ENCODE results near the gene STIM2.

- no peak for TF ChIP-seq CREB1 (IDR thresholded peaks at IDR 0.05; ENCODE audit: low read depth)
- TF ChIP-seq RAD21 (IDR thresholded peaks at IDR 0.05; ENCODE audit: low read depth) = no peak
- TF ChIP-seq MAX (IDR thresholded peaks at IDR 0.05) = no peak
- TF ChIP-seq EP300 (IDR thresholded peaks at IDR 0.05; ENCODE audit: borderline replicate concordance) = no peak
- TF ChIP-seq TAF1 (IDR thresholded peaks at IDR 0.05; ENCODE audit: low read depth) = no peak
- TF ChIP-seq FOXM1 (IDR thresholded peaks at IDR 0.05; ENCODE audit: borderline replicate concordance, low read depth) = no peak
- TF ChIP-seq YY1 (IDR thresholded peaks at IDR 0.05; ENCODE audit: low read depth) = no peak
- no peak for TF ChIP-seq NFIC (IDR thresholded peaks at IDR 0.05)
- TF ChIP-seq, protein P1, sequence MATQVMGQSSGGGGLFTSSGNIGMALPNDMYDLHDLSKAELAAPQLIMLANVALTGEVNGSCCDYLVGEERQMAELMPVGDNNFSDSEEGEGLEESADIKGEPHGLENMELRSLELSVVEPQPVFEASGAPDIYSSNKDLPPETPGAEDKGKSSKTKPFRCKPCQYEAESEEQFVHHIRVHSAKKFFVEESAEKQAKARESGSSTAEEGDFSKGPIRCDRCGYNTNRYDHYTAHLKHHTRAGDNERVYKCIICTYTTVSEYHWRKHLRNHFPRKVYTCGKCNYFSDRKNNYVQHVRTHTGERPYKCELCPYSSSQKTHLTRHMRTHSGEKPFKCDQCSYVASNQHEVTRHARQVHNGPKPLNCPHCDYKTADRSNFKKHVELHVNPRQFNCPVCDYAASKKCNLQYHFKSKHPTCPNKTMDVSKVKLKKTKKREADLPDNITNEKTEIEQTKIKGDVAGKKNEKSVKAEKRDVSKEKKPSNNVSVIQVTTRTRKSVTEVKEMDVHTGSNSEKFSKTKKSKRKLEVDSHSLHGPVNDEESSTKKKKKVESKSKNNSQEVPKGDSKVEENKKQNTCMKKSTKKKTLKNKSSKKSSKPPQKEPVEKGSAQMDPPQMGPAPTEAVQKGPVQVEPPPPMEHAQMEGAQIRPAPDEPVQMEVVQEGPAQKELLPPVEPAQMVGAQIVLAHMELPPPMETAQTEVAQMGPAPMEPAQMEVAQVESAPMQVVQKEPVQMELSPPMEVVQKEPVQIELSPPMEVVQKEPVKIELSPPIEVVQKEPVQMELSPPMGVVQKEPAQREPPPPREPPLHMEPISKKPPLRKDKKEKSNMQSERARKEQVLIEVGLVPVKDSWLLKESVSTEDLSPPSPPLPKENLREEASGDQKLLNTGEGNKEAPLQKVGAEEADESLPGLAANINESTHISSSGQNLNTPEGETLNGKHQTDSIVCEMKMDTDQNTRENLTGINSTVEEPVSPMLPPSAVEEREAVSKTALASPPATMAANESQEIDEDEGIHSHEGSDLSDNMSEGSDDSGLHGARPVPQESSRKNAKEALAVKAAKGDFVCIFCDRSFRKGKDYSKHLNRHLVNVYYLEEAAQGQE (IDR thresholded peaks at IDR 0.05; ENCODE audit: low read depth) = no peak
- TF ChIP-seq TCF12 (IDR thresholded peaks at IDR 0.05; ENCODE audit: low read depth) = no peak
These were observed 157.4 kb downstream of the STIM2 start for GRCh38 chr4:27018076-27018475.
